ENCODE measurements around the gene SLC25A29. TPM values are rescaled to one million over a fixed set of nuclear protein-coding genes. Genes with fewer than 3 reads are reported as not detected.

The SLC25A29 gene
- total RNA-seq, 1 experiment from 2014 or later, result 179 TPM

- no peak for TF ChIP-seq ZNF281 (CRISPR knock-in tag; IDR thresholded peaks at IDR 0.05)
- no peak for TF ChIP-seq ELF4 (CRISPR knock-in tag; IDR thresholded peaks at IDR 0.05; ENCODE audit: low read depth)
- TF ChIP-seq ETV6 (CRISPR knock-in tag; IDR thresholded peaks at IDR 0.05), result no peak
Observed at GRCh38 chr14:100339766-100340422, 33.6 kb upstream of the SLC25A29 start (continued).

- DNase-seq (ENCODE audit: low spot score) (no peak), ATAC-seq (no peak)
- TF ChIP-seq GABPB1 (CRISPR knock-in tag; IDR thresholded peaks at IDR 0.05) (no peak), FOXJ3 (CRISPR knock-in tag; IDR thresholded peaks at IDR 0.05; ENCODE audit: borderline replicate concordance) (no peak), MLX (CRISPR knock-in tag; IDR thresholded peaks at IDR 0.05) (no peak), HMGA2 (CRISPR knock-in tag; IDR thresholded peaks at IDR 0.05) (no peak), USF2 (CRISPR knock-in tag; IDR thresholded peaks at IDR 0.05) (no peak)
- ChIA-PET POLR2A (no interaction called here), CTCF (interaction anchor here (0.7 kb wide), 1 partner anchor 52 kb away, joined by 3 read pairs; no protein-coding TSS in a partner anchor)
- no peak overlapping the region for H3K4me3 Mint-ChIP-seq
- peak overlapping the region; percentile 63; the same call in 1 of the 2 replicates for H3K27ac Mint-ChIP-seq
- H3K4me1 Mint-ChIP-seq, result no peaks in the 10 kb centered on the region
- peaks cover 38% of the 10 kb centered on the region for H3K36me3 Mint-ChIP-seq
- no peaks in the 10 kb centered on the region for H3K9me3 Mint-ChIP-seq
- no peaks in the 10 kb centered on the region for H3K27me3 Mint-ChIP-seq (ENCODE audit: low read depth)
Observed at GRCh38 chr14:100336618-100337530, 30.6 kb upstream of the SLC25A29 start.

GRCh38 chr14:100334904-100335303, 28.7 kb upstream of the SLC25A29 start:
- TF ChIP-seq HMGA2 (CRISPR knock-in tag; IDR thresholded peaks at IDR 0.05) (no peak), ESRRA (CRISPR knock-in tag; IDR thresholded peaks at IDR 0.05; ENCODE audit: borderline replicate concordance) (no peak), E2F1 (CRISPR knock-in tag; IDR thresholded peaks at IDR 0.05) (no peak), ZNF121 (CRISPR knock-in tag; IDR thresholded peaks at IDR 0.05) (no peak), NR2C2 (CRISPR knock-in tag; IDR thresholded peaks at IDR 0.05) (no peak), PRDM15 (CRISPR knock-in tag; IDR thresholded peaks at IDR 0.05) (no peak), SMAD4 (CRISPR knock-in tag; IDR thresholded peaks at IDR 0.05) (no peak), TEAD4 (CRISPR knock-in tag; IDR thresholded peaks at IDR 0.05) (no peak), HMGXB4 (CRISPR knock-in tag; IDR thresholded peaks at IDR 0.05) (no peak)
- Mint-ChIP-seq H3K4me1 (no peaks in the 10 kb centered on the region), H3K9me3 (no peaks in the 10 kb centered on the region), H3K27ac (no peak overlapping the region), H3K4me3 (no peak overlapping the region), H3K36me3 (peaks cover 21% of the 10 kb centered on the region), H3K27me3 (ENCODE audit: low read depth) (no peaks in the 10 kb centered on the region)
- ChIA-PET CTCF (interaction anchor here (0.9 kb wide), 1 partner anchor 43 kb away, joined by 3 read pairs; no protein-coding TSS in a partner anchor), POLR2A (no interaction called here)
- DNase-seq (ENCODE audit: low spot score) (no peak), ATAC-seq (no peak)
